ENCODE measurements around the gene ERMP1. TPM values are rescaled to one million over a fixed set of nuclear protein-coding genes. Genes with fewer than 3 reads are reported as not detected.

ERMP1 gene
- total RNA-seq, 1 donor from 2014 or later = 10.2 TPM

DNA sequence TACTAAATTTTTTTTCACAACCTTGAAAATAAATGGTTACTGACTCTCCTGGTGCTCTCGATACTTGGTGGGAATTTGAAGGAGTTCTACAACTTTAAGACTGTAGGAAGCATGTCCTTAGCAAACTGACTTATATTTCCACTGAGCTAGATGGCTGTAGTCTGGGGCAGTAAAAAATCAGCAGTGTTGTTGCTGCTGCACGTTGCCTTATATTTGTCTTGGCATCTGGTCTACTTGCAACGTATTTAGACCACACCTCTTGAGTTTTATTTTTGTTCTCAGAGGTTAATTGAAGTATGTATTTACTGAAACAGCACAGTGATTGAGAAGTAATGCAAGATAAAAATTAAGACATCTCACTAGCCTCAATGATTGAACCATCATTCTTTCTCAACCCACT is 76.3 kb downstream of the ERMP1 start:
- DNase-seq (ENCODE audit: low read depth) = no peak
- TF ChIP-seq, protein P1, sequence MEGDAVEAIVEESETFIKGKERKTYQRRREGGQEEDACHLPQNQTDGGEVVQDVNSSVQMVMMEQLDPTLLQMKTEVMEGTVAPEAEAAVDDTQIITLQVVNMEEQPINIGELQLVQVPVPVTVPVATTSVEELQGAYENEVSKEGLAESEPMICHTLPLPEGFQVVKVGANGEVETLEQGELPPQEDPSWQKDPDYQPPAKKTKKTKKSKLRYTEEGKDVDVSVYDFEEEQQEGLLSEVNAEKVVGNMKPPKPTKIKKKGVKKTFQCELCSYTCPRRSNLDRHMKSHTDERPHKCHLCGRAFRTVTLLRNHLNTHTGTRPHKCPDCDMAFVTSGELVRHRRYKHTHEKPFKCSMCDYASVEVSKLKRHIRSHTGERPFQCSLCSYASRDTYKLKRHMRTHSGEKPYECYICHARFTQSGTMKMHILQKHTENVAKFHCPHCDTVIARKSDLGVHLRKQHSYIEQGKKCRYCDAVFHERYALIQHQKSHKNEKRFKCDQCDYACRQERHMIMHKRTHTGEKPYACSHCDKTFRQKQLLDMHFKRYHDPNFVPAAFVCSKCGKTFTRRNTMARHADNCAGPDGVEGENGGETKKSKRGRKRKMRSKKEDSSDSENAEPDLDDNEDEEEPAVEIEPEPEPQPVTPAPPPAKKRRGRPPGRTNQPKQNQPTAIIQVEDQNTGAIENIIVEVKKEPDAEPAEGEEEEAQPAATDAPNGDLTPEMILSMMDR (IDR thresholded peaks at IDR 0.05; ENCODE audit: insufficient read depth, low read length, poor library complexity, severe bottlenecking) = no peak
- H3K4me3 ChIP-seq (ENCODE audit: low read depth, low read length) = no peak overlapping the region
- no peaks in the 10 kb centered on the region for H3K27me3 ChIP-seq (ENCODE audit: control insufficient read depth, insufficient read depth, low read length)
- no peaks in the 10 kb centered on the region for H3K36me3 ChIP-seq (ENCODE audit: control insufficient read depth, insufficient read depth, low read length)

DNA sequence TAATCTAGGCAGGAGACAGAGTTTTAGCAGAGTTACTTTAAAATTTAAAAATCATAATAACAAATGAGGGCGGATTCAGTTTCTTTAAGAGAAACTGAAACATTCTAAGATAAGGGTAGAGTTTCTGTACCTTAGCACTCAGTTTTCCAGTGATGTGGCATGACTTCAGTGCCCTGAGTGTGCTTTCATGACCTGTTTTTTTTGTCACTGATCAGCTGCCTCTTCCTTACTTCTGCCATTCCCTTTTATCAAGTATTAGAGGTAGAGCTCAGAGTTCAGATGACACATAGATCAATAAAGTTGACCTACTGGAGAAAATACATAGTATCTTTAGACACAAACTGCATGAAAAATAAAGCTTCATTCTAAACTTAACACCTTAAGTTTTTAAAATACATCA is 82.3 kb downstream of the ERMP1 start:
- DNase-seq (ENCODE audit: low read depth) = no peak
- Histone ChIP-seq H3K4me3 (ENCODE audit: low read depth, low read length) (no peak overlapping the region), H3K27me3 (ENCODE audit: control insufficient read depth, insufficient read depth, low read length) (no peaks in the 10 kb centered on the region), H3K36me3 (ENCODE audit: control insufficient read depth, insufficient read depth, low read length) (no peaks in the 10 kb centered on the region)
- TF ChIP-seq, protein P1 (IDR thresholded peaks at IDR 0.05; ENCODE audit: insufficient read depth, low read length, poor library complexity, severe bottlenecking) = no peak

DNA sequence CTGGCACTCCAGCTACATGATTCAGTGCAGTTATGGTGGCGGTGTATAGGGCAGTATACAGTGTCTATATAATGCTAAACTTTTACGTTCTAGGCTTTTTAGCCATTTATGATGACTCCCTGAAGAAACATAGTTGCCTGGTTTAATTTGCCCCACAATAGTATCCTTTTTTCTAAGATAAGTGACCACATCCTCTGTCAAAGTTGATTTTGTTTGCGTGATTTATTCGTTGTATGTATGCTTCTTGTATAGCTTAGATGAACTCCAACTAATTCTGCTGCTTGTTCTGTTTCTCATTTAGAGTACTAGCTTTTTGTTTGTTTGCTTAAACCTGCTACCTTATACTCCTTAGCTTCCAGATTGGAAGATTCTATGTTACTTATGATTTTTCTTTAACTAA is 83.6 kb downstream of the ERMP1 start:
- no peaks in the 10 kb centered on the region for H3K36me3 ChIP-seq (ENCODE audit: control insufficient read depth, insufficient read depth, low read length)
- no peaks in the 10 kb centered on the region for H3K27me3 ChIP-seq (ENCODE audit: control insufficient read depth, insufficient read depth, low read length)
- TF ChIP-seq, protein P1 (IDR thresholded peaks at IDR 0.05; ENCODE audit: insufficient read depth, low read length, poor library complexity, severe bottlenecking) = no peak
- H3K4me3 ChIP-seq (ENCODE audit: low read depth, low read length) = no peak overlapping the region
- DNase-seq (ENCODE audit: low read depth) = no peak

DNA sequence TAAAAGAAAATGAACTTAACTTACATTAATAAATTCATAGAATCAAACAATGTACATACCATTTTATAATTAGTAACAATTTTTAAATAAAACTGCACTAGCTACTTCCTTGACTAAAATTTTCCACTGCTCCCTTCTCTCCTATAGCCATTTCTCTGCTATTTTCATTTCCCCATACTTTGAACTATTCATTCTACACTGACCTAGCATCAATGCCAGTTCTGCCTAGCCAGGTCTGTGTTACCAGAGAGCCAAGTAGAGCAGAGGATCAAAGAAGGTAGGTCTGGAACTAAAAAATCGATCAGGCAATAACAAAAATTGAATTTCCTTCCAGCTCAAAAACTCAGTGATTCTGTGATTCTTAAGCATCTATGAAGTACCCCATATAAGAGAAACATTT is 84.5 kb downstream of the ERMP1 start:
- no peaks in the 10 kb centered on the region for H3K36me3 ChIP-seq (ENCODE audit: control insufficient read depth, insufficient read depth, low read length)

DNA sequence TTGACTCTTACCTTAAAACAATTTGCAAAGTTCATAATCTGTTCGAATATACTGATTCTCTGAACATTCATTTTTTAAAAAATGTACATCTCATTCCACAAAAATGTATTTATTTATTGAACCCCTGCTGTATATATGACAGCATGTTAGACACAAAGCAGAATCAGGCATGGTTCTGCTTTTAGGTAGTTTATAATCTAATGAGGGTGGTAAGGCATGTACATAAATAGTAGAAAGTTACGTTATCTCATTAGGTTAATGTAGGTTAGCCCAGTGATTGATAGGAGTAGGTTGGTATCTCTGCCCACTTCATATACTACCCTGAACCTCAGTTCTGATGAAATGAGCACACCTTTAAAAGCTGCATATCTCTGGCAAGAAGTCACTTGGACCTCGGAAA is 89.8 kb downstream of the ERMP1 start:
- TF ChIP-seq, protein P1 (IDR thresholded peaks at IDR 0.05; ENCODE audit: insufficient read depth, low read length, poor library complexity, severe bottlenecking) = no peak
- no peak overlapping the region for H3K4me3 ChIP-seq (ENCODE audit: low read depth, low read length)
- H3K36me3 ChIP-seq (ENCODE audit: control insufficient read depth, insufficient read depth, low read length) = no peaks in the 10 kb centered on the region
- no peaks in the 10 kb centered on the region for H3K27me3 ChIP-seq (ENCODE audit: control insufficient read depth, insufficient read depth, low read length)
- no peak for DNase-seq (ENCODE audit: low read depth)

More for the DNA sequence above, 84.5 kb downstream of the ERMP1 start:
- no peak for DNase-seq (ENCODE audit: low read depth)
- no peak overlapping the region for H3K4me3 ChIP-seq (ENCODE audit: low read depth, low read length)
- TF ChIP-seq, protein P1 (IDR thresholded peaks at IDR 0.05; ENCODE audit: insufficient read depth, low read length, poor library complexity, severe bottlenecking) = no peak
- H3K27me3 ChIP-seq (ENCODE audit: control insufficient read depth, insufficient read depth, low read length) = no peaks in the 10 kb centered on the region

DNA sequence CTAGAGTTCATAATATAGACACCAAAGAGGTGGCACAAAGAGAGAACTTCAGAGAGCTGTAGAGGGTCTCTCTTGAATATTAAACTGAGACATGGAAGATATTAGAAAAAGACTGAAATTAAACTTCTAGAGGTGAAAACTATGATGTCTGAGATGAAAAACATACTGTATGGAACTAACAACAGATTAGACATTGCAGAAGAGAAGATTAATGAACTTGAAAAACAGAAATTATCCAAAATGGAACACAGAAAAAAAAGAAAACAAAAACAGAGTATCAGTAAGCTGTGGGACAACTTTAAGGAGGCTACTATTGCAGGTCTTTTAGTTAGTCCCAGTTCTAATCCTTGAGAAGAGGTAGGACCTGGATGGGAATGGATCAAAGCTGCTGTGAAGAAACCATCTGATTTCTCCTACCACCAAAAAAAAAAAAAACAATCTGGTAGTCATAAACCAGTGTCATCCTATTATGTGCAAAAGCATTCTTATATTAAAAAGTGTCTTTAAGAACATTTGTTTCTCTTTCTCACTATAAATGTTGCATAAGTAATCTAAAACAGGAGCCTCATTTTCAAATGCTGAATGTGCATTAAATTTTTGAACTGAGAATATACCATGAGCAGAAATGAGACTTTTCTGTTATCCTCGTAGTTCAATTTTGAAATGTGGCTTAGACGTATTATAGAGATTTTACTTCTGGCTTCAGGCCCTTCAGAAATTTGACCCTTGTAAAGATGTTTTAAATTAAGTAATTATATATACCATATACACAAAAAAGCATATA is 96.2 kb downstream of the ERMP1 start:
- no peak for DNase-seq (ENCODE audit: low read depth)
- H3K4me3 ChIP-seq (ENCODE audit: low read depth, low read length) = no peak overlapping the region
- no peaks in the 10 kb centered on the region for H3K27me3 ChIP-seq (ENCODE audit: control insufficient read depth, insufficient read depth, low read length)
- no peaks in the 10 kb centered on the region for H3K36me3 ChIP-seq (ENCODE audit: control insufficient read depth, insufficient read depth, low read length)
- TF ChIP-seq, protein P1 (IDR thresholded peaks at IDR 0.05; ENCODE audit: insufficient read depth, low read length, poor library complexity, severe bottlenecking) = no peak

Measured in kidney epithelial cell (primary cell).